ENCODE data around the gene CUL2. TPM values are rescaled to one million over a fixed set of nuclear protein-coding genes. Genes with fewer than 3 reads are reported as not detected.
"Not testable (repeated sequence)": the region's sequence is repeated elsewhere in the genome, so short reads cannot be mapped to it uniquely, and the experiment has no call there.

Gene CUL2
- total RNA-seq: 34.0 and 50.2 TPM in 2 replicates

DNA sequence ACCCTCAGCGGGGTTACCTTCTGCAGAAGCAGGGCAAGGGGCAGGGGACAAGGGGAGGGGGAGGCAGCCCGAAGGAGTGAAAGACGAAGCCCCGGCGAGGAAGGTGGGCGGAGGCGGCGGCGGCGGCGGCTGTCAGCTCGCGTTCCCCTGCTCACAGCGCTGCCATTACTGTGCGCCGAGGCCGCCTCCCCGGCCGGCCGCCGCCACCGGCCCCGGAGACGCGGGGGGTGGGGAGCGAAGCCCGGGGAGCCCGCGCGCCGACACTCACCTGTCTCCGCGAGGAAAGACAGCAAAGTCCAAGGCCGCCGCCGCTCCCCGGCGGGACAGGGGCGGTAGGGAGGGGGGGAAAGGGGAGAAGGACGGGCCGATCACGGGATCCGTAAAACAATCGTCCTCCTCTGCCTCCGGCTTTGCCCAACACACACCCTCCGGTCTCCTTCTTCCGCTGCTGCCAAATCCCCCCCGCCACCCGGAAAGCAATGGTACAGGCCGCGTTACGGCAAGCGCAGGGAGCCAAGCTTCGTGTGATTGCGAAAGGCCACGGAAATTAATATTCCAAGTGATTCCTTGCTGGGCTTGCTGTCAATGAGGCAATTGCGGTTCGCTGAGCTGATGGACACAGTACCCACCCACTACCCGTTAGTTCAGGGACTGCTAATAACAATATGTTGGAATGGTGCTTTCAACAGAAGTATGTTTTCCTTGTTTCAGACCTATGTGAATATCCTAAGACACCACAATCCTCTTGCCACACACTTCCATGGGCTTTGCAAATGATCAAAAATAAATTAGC lies at the start of gene CUL2:
CUL2 (minus strand) TSS at position 180 of the 793 bp plus-strand sequence. CDS start 19,024 bp downstream, outside the sequence.
- peak; percentile 87 for DNase-seq (ENCODE audit: low read depth, low spot score)

DNA sequence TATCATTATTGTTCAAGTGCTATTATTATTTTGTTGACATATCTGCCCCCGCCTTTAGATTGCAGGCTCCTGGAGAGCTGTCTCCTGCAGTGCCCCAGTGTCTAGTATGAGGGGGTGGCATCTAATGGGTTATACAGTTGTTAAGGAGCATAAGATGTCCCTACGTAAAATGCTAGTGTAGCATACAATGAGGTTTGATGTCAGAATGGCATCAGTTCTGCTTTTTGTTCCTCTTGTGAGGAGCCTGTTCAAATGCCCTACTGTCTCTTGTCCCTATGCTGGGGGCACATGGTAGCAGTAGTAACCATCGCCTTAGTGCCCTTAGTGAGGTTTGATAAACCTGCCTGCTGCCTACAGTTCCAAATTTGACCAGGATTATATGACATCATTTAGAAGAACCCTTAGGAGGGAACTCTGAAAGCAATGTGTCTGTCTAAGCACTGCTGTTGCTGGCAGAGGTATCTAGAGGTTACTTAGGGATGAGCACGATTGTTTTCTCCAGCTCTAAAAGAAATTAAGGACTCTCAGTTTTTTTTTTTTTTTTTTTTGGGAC lies 46.2 kb upstream of the CUL2 start:
- no peak for DNase-seq (ENCODE audit: low read depth, low spot score)

DNA sequence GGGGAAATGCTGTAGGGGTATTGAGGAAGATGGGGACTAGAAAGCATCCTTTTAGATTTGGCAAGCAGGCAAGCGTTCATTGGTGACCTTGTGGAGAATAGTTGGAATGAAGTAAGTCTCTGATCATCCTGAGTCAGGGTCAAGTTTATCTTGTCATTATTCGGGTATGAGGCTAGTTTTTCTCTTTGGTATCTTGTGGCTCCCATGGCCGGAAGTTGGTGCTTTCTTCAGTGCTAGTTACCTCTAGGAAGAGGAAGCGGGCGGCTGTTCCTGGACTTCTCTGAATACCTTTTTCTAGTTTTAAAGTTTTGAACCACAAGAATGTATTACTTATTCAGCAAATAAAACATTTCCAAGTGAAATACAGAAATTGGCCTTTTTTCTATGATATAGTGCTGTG lies 45.7 kb upstream of the CUL2 start:
- DNase-seq (ENCODE audit: low read depth, low spot score): no peak

DNA sequence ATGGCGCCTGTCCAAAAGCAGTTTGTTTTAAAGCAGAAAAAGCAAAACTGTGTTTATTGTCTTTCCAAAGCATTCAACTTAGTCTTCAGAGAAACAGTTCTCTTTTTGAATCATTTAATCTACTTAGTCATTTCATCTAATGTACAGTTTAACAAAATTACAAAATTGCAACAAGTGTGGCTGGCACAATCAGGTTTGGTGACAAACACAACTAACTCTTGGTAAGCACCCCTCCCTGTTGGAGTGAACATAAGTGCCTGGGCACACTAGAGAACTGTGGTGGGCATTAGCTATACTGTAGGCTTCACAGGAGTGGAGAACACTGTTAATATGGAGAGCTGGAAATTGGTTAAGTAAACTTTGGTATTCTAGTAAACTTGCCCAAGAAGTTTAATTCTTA lies 43.4 kb upstream of the CUL2 start:
- no peak for DNase-seq (ENCODE audit: low read depth, low spot score)

DNA sequence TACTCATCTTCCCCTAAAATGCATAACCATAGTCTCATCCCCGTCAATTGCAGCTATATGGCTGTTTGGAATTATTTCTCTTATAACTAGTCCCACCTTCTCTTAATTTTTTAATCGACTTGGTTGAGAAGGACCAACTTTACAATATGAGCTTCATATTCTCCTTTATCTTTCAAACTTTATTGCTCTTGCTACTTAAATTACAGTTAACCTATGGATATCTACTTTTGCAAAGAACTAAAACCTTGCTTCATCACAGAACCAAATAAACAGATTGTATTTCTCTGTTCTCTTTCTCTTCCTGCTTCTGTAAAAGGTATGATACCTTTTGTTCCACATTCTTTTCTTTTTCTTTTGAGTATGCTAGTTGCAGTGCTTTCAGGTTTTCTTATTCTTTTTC lies 42.6 kb upstream of the CUL2 start:
- no peak for DNase-seq (ENCODE audit: low read depth, low spot score)

DNA sequence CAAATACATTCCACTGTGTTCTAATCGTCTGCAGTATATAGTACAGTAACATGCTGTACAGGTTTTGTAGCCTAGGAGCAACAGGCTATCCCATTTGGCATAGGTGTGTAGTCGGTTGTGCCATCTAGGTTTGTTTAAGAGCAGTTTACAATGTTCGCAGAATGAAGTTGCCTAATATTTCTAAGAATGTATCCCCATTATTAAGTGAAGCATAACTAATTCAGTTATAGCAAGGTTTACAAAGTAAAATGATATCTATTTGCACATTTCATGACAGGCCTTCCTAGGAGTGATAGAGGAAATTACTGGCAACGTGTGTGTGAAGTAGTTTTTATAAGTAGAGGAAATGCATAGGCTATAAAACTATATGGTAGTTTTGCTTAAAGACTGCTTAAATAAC lies 40.5 kb upstream of the CUL2 start:
- no peak for DNase-seq (ENCODE audit: low read depth, low spot score)

DNA sequence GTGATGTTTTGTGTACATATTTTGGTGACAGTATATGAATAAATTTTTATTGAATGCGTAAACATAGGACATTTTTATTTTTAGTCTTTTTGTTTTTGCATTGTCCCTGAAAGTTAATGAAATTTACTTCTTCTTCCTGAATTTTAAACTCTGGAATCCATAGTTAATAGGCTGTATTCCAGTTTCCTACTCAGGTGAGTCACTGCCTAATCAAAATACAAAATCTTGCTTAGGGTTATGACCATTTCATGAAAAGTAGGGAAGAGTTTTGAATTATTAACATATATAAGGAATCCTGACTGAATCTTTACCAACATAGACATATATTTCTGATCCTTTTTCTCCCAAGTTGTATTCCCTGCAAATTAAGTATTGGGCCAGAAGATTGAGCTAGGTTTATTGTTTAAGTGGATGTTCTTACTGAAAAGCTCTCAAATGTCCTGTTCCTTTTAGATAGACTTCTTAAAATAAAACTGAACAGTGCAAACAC lies 39.1 kb upstream of the CUL2 start:
- DNase-seq (ENCODE audit: low read depth, low spot score): no peak

DNA sequence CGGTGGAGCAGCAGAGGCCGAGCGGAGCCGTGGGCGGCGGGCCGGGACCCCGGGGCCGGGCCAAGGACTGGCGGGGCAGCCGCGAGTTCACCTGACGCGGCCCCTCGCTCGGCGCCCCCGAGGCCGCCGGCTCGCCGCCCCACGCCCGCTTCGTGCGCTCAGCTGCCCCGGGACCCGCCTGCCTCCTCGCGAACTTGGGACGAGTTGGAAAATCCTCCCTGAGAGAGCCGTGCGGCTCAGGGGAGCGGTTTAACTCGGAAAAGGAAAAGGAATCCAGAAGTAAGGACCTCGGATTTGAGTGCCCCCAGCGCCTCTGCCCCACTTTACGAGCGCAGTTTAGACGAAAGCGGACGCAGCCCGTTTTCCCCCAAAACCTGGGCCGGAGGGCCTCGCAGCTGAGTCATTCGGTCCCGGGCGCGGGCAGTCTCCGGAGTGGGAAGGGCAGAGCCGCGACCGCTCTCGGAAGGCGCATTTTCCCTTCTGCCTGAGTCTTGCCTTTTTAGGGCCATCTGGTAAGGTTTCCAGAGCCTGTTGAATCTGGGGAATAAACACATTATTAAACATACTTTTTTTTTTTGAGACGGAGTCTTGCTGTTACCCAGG lies 37.2 kb upstream of the CUL2 start:
- DNase-seq (ENCODE audit: low read depth, low spot score): peak; percentile 11

DNA sequence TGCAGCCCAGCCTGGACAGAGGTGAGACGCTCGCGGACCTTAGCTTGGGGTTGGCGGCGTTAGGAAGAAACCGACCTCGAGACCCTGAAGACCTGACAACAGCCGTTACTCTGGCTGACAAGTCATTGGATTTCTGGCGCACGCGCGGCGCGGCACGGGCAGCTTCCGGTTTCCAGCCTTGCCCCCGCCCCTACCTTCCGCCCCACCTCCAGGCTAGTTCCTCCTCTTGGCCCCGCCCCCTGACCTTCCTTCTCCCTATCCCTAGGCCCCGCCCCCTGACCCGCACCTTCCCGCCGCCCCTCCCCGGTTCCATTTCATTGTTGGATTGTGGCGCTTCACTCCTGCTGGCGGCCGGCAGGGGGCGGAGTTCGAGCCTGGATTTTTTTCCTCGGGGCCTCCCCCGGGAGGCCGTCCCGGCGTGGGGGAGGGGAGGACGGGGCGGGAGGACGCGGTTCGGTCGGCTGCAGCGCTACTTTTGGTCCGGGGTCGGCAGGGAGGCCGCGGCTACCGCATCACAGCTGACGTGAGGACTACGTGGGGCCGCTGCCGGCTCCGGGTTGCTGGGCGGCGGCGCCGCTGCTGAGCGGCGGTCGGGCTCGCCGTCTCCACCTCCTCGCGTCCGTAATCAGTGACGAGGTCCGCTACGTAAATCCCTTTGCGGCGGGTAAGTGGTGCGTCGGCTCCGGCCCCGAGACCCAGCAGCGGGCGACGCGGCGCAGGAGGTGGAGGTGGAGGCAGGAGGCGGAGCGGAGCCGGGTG lies 36.6 kb upstream of the CUL2 start, which contains the start of gene CREM:
CREM (plus strand) TSS at position 317 of the 759 bp plus-strand sequence. CDS start 10,990 bp downstream, outside the sequence.
- peak; percentile 84 for DNase-seq (ENCODE audit: low read depth, low spot score)

DNA sequence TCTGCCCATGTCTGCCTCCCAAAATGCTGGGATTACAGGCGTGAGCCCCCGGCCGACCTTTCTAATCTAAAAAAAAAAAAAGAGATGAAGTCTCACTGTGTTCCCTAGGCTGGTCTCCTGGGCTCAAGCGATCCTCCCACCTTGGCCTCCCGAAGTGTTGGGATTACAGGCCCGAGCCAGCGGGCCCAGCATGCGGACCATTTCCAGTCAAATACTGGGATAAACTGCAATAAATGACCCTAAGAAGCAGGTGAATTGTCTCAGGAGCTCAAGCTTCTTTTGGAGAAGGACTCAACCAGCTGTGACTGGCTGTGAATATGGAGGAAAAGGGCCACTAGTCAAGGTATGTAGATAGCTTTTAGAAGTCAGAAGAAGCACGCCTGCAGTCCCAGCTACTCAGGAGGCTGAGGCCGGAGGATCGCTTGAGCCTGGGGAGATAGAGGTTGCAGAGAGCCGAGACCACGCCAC lies 36.0 kb upstream of the CUL2 start:
- no peak for DNase-seq (ENCODE audit: low read depth, low spot score)

DNA sequence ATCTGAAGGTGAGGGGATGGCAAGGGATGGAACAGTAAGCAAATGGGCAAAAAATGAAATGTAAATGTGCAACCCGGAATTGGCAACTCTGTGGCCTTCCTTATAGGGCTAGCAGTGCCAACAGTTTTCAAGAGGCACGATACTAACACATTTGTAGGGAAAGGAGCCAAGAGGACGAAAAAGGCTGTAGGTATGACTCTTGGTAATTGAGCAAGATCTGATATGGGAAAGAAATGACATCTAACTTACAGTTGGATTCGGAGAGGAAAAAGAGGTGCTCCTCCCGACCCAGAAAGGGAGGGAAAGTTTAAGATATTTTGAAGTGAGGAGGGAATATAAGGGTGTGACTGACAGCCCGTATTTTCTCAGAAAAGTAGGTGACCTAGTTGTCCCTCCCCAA lies 34.4 kb upstream of the CUL2 start:
- no peak for DNase-seq (ENCODE audit: low read depth, low spot score)

DNA sequence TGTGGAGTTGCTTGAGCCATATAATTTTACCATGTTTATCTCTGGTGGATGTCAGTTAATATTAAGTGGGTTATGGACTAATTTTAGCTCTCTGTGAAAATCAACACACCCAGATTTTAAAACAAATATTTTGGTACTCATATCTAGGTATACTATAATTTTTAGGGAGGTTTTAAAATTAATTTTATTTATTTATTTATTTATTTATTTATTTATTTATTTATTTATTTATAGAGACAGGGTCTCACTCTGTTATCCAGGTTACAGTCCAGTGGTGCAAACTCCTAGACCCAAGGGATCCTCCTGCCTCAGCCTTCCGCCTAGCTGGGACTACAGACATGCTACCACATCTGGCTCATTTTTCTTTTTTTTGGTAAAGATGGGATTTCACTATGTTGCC lies 29.2 kb upstream of the CUL2 start:
- no peak for DNase-seq (ENCODE audit: low read depth, low spot score)

DNA sequence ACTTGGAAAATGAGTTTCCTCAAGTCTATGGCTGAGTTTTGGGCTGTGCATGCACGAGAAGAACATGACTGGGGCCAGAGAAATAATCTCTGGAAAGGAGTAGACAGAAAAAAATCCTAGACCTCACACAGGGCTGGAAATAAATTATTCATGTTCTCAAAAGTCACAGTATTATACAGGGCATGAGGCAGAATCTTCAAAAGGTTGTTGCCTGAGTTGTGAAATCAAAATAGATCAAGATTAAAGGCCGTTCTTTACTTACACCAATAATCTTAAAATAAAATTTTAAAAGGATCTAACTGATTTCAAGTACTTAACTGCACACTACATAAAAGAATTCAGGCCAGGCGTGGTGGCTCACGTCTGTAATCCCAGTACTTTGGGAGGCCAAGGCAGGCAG lies 22.4 kb upstream of the CUL2 start:
- DNase-seq (ENCODE audit: low read depth, low spot score): no peak

DNA sequence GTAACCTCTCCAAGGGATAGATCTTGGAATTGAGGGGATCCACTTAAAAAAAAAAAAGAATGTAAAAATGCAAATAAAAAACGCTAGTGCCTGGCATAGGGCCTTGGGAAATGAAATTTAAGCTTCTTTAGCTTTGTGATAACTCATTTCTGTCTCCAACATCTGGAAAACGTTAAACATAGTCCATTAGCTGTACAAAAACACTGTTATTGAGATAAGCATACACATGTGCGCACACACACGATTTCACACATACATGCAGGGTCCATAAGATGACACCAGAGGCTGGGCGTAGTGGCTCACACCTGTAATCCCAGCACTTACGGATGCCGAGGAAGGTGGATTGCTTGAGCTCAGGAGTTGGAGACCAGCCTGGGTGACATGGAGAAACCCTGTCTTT lies 13.7 kb upstream of the CUL2 start:
- DNase-seq (ENCODE audit: low read depth, low spot score): no peak

DNA sequence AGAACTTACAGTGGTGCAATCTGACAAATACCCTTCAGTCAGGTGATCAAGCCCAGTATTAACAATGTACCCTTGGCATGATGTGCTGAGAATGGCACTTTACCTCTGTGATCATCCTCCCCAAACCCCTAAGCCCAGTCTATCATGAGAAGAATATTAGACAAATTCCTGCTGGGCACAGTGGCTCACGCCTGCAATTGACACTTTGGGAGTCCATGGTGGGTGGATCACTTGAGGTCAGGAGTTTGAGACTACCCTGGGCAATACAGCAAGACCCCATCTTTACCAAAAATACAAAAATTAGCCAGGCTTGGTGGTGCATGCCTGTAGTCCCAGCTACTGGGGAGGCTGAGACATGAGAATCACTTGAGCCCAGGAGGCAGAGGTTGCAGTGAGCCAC lies 7.4 kb upstream of the CUL2 start:
- no peak for DNase-seq (ENCODE audit: low read depth, low spot score)

DNA sequence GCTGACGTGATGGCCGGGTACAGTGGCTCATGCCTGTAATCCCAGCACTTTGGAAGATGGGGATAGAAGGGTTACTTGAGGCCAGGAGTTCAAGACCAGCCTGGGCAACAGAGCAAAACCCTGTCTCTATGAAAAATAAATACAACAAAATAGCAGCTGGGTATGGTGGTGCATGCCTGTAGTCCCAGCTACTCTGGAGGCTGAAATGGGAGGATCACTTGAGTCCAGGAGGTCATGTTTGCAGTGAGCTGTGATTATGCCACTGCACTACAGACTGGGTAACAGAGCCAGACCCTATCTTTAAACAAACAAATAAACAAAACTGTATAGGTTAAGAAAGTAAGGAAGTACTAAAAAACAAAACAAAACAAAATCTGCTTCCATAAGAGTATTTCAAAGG lies 6.2 kb upstream of the CUL2 start:
- DNase-seq (ENCODE audit: low read depth, low spot score): no peak

DNA sequence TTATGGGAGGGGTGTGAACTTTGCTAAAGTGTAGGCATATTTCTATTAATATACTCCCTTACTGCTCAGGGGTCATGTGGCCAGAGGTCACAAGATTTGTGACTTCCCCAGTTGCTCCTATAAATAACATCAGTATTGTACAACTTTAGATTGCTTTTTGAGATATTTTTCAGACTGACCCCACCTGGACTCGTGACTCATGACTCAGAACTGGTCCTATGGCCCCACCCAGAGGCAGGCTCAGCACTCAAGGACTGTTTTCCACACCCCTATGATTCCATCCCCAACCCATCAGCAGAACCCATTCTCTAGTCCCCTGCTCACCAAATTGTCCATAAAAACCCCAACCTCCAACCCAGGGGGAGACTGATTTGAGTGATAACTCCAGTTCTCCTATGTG lies 2.7 kb upstream of the CUL2 start:
- no peak for DNase-seq (ENCODE audit: low read depth, low spot score)

DNA sequence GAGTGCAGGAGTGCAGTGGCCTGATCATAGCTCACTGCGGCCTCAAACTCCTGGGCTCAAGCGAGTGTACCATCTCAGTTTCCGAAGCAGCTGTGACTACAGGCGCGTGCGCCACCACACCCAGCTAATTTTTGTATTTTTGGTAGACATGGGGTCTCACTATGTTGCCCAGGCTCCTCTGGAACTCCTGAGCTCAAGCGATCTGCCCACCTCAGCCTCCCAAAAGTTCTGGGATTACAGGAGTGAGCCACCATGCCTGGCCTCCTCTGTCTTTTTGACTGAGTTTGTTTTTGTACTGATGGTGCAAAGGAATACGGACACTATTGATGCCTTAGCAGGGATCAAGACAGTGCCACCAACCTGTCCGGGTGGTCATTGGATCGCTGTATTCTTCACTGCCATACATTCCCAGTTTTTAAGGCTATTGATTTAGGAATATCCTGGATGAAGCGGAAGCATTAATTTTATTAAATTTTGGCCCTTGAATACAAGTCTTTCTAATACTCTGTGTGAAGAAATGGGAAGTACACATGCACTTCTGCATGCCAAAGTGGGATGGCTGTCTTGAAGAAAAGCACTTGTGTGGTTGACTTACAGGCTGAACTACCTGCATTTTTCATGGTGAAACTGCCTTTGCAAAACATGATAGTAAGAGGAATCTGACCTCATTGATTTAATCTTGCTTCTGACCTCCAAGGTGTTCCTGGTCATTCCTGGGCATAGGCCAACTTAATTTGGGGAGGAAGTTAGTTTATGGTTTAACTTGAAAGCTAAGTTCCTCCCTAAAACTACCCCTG lies 2.1 kb upstream of the CUL2 start:
- no peak for DNase-seq (ENCODE audit: low read depth, low spot score)

DNA sequence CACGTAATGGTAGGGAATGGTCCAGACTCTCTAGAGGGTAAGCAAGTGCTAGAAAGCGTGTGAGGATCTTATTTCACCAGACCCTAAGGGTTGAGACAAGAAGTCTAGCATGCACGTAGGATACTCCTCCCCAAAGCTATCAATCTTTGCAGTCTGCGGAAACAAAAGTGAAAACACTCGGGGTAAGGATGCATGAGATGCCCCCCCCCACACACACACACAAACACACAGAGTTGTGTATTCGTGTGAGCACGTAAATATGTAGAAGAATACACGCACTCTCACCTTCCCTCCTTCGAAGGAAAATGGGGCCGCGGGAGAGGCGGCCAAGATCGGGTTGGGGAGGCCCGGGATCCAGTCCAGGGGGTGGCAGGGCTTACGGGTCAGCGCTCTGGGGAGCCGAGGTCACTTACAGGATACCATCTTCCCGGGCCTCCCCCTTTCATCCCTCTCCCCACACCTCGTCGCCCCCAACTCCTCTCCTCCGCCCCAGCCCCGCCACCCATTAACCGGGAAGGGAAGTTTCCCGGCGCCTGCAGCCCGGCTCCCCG lies 455 bp downstream of the CUL2 start:
- DNase-seq (ENCODE audit: low read depth, low spot score): no peak

DNA sequence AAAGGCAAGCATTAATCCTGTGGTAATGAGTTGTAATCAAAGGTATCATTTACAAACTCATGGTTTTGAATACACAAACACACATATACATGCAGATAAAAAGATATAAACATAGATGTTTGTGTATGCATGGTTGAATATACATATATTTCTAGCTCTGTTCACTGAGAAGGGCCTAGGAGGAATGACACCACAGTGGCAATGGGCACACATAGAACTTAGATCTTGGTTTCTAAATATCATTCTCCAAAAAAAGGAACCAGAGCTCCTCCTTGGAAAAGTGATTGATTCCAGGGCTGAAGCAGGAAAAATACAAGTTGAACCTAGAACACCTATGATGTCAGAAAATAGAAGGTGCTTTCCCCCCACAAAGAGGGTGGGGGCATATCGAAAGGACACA lies 6.9 kb downstream of the CUL2 start:
- no peak for DNase-seq (ENCODE audit: low read depth, low spot score)

DNA sequence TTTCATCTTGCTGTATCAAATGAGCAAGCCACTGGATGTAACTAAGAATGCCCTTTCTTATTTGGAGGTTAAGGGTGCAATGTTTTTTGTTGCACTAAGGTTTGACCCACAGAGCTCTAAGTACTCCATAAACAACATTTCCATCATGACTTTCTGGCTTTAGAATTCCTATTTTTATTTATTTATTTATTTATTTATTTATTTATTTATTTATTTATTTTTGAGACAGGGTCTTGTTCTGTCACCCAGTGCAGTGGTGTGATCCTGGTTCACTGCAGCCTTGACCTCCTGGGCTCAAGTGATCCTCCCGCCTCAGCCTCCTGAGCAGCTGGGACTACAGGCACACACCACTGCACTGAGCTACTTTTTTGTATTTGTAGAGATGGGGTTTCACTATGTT lies 9.9 kb downstream of the CUL2 start:
- not testable (repeated sequence) for DNase-seq (ENCODE audit: low read depth, low spot score)
